H1 (cell line): ENCODE measurements around the gene RUFY2. TPM values are rescaled to one million over a fixed set of nuclear protein-coding genes. Genes with fewer than 3 reads are reported as not detected.

Source experiments
- CTCF ChIP-seq, 3 experiments: IDR thresholded peaks; 1 replicate in 2 of 3; 2 replicates in 1 of 3; pipeline versions ENCODE4 v1.5.1 to v1.6.1; 2011; ENCODE audit warnings: low read length in 3 of 3, mild to moderate bottlenecking in 3 of 3, inconsistent platforms in 2 of 3, low read depth in 1 of 3, moderate library complexity in 1 of 3; ENCODE audit not compliant: insufficient read depth in 1 of 3; ENCODE audit errors: control extremely low read depth in 1 of 3
- FOSL1 ChIP-seq: IDR thresholded peaks from 2 replicates; pipeline ENCODE4 v1.6.1; 2011; ENCODE audit warnings: mild to moderate bottlenecking, low read depth, low read length, moderate library complexity; ENCODE audit not compliant: insufficient read depth
- JUND ChIP-seq: IDR thresholded peaks from 2 replicates; pipeline ENCODE4 v1.6.1; 2011; ENCODE audit warnings: mild to moderate bottlenecking, improper control_type of control experiment, low read length
- KDM1A ChIP-seq: fragments of 200-600, 300-600 bp; sonication (generic); IDR thresholded peaks from 2 replicates; pipeline ENCODE4 v1.7.1; 2016; ENCODE audit warnings: mild to moderate bottlenecking, low read length, borderline replicate concordance
- POLR2AphosphoS5 ChIP-seq: IDR thresholded peaks from 2 replicates; pipeline ENCODE4 v1.6.1; 2011; ENCODE audit warnings: low read depth, low read length
- SIN3A ChIP-seq, 2 experiments: IDR thresholded peaks in 1 of 2; conservative IDR thresholded peaks in 1 of 2; 2 replicates each; pipeline ENCODE4 v1.6.1; 2011 to 2012; ENCODE audit warnings: low read length in 2 of 2, improper control_type of control experiment in 1 of 2, low read depth in 1 of 2, mild to moderate bottlenecking in 1 of 2
- polyA plus RNA-seq, 7 experiments: library from polyadenylated mRNA; depleted of rRNA in 3 of 7; stranded (reverse) in 5 of 7; unstranded in 2 of 7; fragments of >200 nt in 5 of 7; fragments of 200-250 nt in 2 of 7; gene quantifications; 1 replicate in 5 of 7; 2 replicates in 1 of 7; 4 replicates in 1 of 7; pipeline versions ENCODE4 v1.2.1 to v1.2.3, GENCODE V29; 2011 to 2013; ENCODE audit warnings: missing spikeins in 2 of 7, mixed read lengths in 2 of 7
- total RNA-seq: library from RNA; stranded (reverse); fragmentation: NEBNext Ultra II Directional; extraction: Animal tissue kit (Norgen Biotek cat#: 25700); gene quantifications from 2 replicates; pipeline ENCODE4 v1.2.1, GENCODE V29; 2021

Gene RUFY2
- total and polyA plus RNA-seq, 2 of the 8 experiments (the other 6 are each of a cell fraction or from before 2014, with no cell fraction given), result 3.4 to 12.0 TPM

- no peak for TF ChIP-seq POLR2AphosphoS5
- no peak for TF ChIP-seq CTCF (IDR thresholded peaks at IDR 0.05; ENCODE audit: control extremely low read depth in 1 of 3, insufficient read depth in 1 of 3, low read depth in 1 of 3, low read length in 3 of 3)
- no peak for TF ChIP-seq SIN3A (conservative IDR thresholded peaks at IDR 0.05 in 1 of 2, IDR thresholded peaks at IDR 0.05 in 1 of 2; ENCODE audit: low read depth in 1 of 2, low read length in 2 of 2)
- no peak for TF ChIP-seq JUND
- TF ChIP-seq KDM1A, result no peak
- TF ChIP-seq FOSL1, result no peak
Observed at GRCh38 chr10:68340358-68341080, 66.6 kb downstream of the RUFY2 start (continued).
